ENCODE measurements around the gene FIG4. TPM values are rescaled to one million over a fixed set of nuclear protein-coding genes. Genes with fewer than 3 reads are reported as not detected.

Gene FIG4
- total RNA-seq: 10 to 100 TPM; 12.5 to 23.0 (median 19.3) TPM

DNA sequence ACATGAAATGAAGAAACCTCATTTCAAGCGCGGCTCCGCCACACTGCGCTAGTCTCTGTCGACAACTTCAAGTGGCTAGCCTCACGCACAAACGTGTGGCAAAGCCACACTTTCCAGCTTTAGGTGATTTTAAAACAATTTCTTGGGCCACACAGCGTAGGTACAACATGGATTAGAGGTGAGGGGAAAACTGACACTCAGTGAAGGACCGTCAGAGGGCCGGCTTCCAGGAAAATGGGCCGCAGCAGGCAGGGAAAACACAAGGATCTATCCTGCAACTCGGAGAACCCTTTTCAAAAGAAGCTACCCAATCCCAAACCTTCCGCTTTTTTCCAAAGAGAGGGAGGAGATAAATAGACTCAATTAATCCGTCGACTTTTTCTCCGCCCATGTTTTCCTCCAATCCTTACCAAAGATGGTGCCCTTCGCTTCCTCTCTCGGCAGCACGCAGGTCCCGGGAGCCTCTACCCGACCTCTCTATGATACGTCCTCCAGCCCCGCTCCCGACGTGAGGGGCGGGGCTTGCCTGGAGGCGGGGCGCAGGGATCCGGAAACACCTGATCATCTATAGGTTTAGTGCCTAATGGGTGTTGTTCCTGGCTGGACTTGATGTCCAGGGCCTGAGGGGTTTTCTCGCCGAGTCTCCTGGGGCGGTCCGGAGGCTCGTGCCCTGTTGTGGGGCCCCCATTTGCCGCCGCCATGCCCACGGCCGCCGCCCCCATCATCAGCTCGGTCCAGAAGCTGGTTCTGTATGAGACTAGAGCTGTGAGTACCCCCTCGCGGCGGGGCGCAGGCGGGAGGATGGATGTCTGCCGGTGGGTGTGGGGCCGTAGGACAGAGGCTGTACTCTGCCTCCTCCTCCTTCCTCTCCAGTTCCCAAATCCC lies at the start of gene FIG4, which contains the start of gene AK9:
TSS of gene FIG4 (plus strand) at position 560 of the 885 bp plus-strand sequence. CDS start at position 700, 140 bp downstream.
TSS of gene AK9 (minus strand) at position 466 of the 885 bp plus-strand sequence. CDS start 15,457 bp downstream, outside the sequence.
- Histone ChIP-seq H3K4me1 (peaks cover 0 to 36% (median 0%) of the 10 kb centered on the region in 3 donors), H3K4me3 (peak within 1 kb of the TSS; percentile 43 to 81), H3K27ac (peak within 1 kb of the TSS; percentile 92 to 97 (median 92)), H3K9me3 (no peaks in the 10 kb centered on the region), H3K27me3 (no peaks in the 10 kb centered on the region), H3K36me3 (peaks cover 0 to 6% of the 10 kb centered on the region in 2 donors)
- ATAC-seq: peak; percentile 97
- TF ChIP-seq POLR2AphosphoS5 (IDR thresholded peaks at IDR 0.05): peak; percentile 56
- TF ChIP-seq POLR2A (IDR thresholded peaks at IDR 0.05): no peak
- TF ChIP-seq, protein P1, sequence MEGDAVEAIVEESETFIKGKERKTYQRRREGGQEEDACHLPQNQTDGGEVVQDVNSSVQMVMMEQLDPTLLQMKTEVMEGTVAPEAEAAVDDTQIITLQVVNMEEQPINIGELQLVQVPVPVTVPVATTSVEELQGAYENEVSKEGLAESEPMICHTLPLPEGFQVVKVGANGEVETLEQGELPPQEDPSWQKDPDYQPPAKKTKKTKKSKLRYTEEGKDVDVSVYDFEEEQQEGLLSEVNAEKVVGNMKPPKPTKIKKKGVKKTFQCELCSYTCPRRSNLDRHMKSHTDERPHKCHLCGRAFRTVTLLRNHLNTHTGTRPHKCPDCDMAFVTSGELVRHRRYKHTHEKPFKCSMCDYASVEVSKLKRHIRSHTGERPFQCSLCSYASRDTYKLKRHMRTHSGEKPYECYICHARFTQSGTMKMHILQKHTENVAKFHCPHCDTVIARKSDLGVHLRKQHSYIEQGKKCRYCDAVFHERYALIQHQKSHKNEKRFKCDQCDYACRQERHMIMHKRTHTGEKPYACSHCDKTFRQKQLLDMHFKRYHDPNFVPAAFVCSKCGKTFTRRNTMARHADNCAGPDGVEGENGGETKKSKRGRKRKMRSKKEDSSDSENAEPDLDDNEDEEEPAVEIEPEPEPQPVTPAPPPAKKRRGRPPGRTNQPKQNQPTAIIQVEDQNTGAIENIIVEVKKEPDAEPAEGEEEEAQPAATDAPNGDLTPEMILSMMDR (IDR thresholded peaks at IDR 0.05): peak in 2 of 4 experiments; percentile 5 to 47
- WGBS, 2 donors (ENCODE audit: low coverage in 1 of 2): 0% methylated on average over 15 to 23 of the region's 47 CpGs

DNA sequence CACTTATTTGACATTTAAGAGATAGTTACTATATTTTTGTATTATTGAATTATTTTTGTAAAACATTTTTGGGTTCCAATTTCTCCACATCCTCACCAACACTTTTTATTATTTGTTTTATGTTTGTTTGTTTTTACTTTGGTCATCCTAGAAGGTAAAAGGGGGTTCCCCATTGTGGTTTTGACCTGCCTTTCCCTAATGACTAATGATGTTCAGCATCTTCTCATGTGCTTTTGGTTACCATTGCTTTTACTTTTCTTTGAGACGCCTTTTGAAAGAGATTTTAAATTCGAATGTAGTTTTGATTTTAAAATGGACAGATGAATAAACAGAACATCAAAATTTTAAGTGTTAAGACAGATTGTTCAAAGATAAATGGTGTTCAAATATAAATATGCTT lies 47.0 kb upstream of the FIG4 start:
- Histone ChIP-seq H3K27me3 (no peaks in the 10 kb centered on the region), H3K9me3 (no peaks in the 10 kb centered on the region), H3K4me1 (no peaks in the 10 kb centered on the region), H3K36me3 (peaks cover 0 to 53% of the 10 kb centered on the region in 2 donors), H3K27ac (no peak overlapping the region), H3K4me3 (no peak overlapping the region)
- ATAC-seq: no peak
- WGBS, 2 donors (ENCODE audit: low coverage in 1 of 2): 78 to 86% methylated on average over 2 of the region's 2 CpGs
- TF ChIP-seq POLR2AphosphoS5 (IDR thresholded peaks at IDR 0.05) (no peak), POLR2A (IDR thresholded peaks at IDR 0.05) (no peak), EP300 (IDR thresholded peaks at IDR 0.05) (no peak)
- TF ChIP-seq, protein P1 (IDR thresholded peaks at IDR 0.05): no peak

DNA sequence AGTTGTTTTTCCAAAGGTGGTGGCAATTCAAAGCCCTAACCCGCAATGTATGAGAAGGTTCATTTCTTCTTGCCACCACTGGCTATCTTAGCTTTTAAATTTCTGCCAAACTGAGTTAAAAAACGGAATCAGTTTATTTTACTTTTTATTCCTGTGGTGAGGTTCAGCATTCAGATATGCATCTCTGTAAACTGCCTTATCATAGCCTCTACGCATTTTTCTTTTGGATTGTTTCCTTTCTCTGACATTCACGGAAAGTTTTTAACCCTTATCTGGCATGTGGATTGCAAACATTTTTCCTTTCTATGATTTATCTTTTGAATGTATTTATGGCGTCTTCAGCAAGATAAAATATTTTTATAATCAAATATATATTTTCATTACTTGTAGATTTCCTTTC lies 37.8 kb upstream of the FIG4 start:
- Histone ChIP-seq H3K27ac (no peak overlapping the region), H3K9me3 (no peaks in the 10 kb centered on the region), H3K27me3 (no peaks in the 10 kb centered on the region), H3K36me3 (peaks cover 0 to 21% of the 10 kb centered on the region in 2 donors), H3K4me1 (no peaks in the 10 kb centered on the region), H3K4me3 (no peak overlapping the region)
- WGBS, 2 donors (ENCODE audit: low coverage in 1 of 2): 48 to 58% methylated on average over 4 to 5 of the region's 5 CpGs
- no peak for TF ChIP-seq EP300 (IDR thresholded peaks at IDR 0.05)
- TF ChIP-seq, protein P1 (IDR thresholded peaks at IDR 0.05): no peak
- TF ChIP-seq POLR2AphosphoS5 (IDR thresholded peaks at IDR 0.05): no peak
- TF ChIP-seq POLR2A (IDR thresholded peaks at IDR 0.05): no peak
- ATAC-seq: no peak

- H3K4me3 ChIP-seq: no peak overlapping the region
- TF ChIP-seq, protein P1 (IDR thresholded peaks at IDR 0.05): no peak
- TF ChIP-seq POLR2AphosphoS5 (IDR thresholded peaks at IDR 0.05) (no peak), POLR2A (IDR thresholded peaks at IDR 0.05) (no peak), EP300 (IDR thresholded peaks at IDR 0.05) (no peak)
- no peaks in the 10 kb centered on the region for H3K27me3 ChIP-seq
- WGBS, 2 donors (ENCODE audit: low coverage in 1 of 2): 70 to 86% methylated on average over 6 of the region's 6 CpGs
- peaks cover 0 to 32% of the 10 kb centered on the region in 2 donors for H3K36me3 ChIP-seq
- H3K9me3 ChIP-seq: no peaks in the 10 kb centered on the region
- no peak overlapping the region for H3K27ac ChIP-seq
- ATAC-seq: no peak
- no peaks in the 10 kb centered on the region for H3K4me1 ChIP-seq
Measured at GRCh38 chr6:109655761-109656262, 35.3 kb upstream of the FIG4 start.

All from gastroesophageal sphincter (tissue), 4 donors.